HS-5 (cell line): Measurements from ENCODE around the gene AIG1.
A peak's percentile ranks its signal among the peaks of the same experiment; 100 is the strongest.
"Not testable (repeated sequence)": the region's sequence is repeated elsewhere in the genome, so short reads cannot be mapped to it uniquely, and the experiment has no call there.

Source experiments
- DNase-seq: peaks from one replicate; pipeline ENCODE4 v3.0.0-alpha.2; 2012; ENCODE audit warnings: low read depth

Gene AIG1

DNA sequence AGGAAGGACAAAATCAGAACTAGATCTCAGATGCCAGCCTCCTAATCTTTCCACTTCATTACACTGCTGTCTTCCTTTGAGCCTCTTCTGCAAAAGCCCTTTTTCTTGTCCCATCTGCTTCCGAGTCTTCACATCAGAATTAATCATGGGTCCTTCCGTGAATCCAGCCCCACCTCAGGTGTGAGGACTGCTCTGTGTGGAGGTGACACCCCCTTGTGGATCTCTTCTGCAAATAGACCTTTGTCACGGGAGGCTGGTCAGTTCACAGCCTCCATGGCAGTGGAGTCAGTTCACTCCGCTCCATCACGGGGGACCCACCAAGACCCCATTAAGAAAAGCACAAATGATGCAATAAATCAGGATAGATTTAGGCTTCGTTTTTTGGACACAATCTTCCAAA is 218.7 kb downstream of the AIG1 start:
- DNase-seq = no peak

DNA sequence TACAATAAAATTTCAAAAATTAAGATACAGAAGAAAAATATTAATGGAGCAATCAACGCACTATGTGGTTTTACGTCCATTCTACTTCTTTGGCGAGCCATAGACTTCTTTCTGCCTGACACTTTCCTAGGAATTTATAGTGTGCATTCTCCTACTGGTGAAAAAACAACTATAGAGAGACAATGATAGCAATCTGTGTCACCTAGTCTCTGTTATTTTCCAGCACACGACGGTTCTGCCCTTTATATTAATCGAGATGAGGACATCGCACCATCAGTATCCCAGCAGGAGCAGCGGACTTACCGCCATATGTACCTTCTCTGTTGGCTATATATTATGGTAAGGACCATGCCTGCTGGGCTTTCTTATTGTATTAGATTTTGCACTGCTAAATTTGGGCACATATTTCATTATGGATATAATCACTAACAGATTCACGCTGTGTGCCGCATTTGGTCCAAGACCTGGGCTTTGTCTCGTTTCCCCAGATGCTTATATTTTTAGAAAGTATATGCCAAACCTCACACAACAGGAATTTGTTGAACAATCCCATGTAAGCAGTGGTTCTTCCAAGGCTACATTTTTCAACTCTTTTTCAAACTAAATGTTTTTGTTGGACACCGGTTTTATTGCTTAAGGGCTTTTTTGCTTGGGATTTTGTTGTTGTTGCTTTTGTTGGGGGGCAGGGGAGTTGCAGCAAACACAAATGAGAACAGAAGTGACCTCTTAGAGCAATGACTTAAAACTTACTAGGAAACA is 223.4 kb downstream of the AIG1 start:
- DNase-seq = no peak

DNA sequence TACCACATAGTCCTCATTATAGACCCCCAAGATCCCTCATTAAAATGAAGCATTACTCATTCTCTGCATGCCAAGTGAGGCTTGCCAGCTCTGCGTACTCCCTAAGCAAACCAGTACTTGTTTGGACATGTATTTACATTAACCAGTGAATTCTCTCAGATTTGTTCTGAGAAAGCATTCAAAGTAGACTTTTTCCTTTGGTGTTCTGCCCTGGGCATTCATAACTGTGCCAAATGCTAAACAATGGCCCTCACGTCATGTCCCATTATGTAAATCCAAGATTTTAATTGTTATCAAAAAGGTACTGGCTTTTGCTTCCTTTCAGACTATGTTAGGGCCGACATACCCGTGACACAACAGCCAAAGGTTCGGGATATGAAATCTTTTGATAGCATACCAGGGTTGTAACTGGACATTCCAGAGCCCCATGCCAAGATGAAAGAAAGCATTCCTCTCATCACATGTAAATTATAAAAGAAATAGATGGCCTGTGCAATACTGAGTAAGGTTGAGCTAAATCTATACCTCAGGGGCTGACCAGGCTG is 225.6 kb downstream of the AIG1 start:
- no peak for DNase-seq

DNA sequence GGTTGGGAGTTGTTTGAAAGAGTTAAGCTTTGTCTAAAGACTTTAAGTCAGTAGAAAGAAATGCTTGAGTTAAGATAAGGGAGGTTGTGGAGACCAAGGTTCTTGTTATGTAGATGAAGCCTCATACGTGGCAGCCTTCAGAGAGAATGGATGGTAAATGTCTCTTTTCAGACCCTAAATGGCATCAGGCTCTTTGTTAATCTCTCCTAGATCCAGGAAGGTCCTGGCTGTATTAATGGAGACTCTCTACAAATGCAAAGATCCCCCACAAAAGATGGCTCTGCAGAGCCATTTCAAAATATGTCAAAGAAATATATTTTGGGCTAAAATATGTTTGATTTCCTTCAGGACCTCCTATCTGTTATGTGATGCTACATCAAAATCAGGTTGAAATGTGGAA is 228.2 kb downstream of the AIG1 start:
- no peak for DNase-seq

DNA sequence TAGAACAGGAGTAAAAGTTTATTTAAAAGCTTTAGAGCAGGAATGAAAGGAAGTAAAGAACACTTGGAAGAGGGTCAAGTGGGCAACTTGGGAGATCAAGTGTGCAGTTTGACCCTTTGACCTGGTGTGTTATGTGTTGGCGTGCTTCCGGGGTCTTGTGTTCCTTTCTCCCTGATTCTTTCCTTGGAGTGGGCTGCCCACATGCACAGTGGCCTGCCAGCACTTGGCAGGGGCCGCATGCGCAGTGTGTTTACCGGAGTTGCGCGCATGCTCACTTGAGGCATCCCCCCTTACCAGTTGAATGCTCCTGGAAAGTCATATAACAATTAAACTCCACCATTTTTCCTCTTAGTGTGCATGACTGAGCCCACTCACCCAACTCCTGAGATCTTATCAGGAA is 229.5 kb downstream of the AIG1 start:
- DNase-seq = no peak

DNA sequence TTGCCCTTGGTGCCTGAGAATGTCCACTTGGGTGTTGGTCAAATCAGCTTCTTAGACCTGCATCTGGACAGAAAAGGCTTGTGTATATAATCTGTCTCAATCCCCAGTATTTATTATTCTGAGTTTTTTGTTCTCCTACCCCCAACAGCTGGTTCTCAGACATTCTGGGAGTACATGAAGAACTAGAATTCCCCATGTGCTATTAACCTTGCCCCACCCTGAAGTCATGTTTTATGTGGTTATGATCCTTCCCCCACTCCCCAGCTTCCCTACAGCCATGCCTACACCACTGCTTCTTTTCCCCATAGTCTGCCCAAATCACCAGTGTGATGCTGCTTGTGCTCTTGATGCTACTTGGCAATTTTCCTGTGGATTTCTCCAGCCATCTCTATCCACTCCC is 232.8 kb downstream of the AIG1 start:
- DNase-seq = no peak

DNA sequence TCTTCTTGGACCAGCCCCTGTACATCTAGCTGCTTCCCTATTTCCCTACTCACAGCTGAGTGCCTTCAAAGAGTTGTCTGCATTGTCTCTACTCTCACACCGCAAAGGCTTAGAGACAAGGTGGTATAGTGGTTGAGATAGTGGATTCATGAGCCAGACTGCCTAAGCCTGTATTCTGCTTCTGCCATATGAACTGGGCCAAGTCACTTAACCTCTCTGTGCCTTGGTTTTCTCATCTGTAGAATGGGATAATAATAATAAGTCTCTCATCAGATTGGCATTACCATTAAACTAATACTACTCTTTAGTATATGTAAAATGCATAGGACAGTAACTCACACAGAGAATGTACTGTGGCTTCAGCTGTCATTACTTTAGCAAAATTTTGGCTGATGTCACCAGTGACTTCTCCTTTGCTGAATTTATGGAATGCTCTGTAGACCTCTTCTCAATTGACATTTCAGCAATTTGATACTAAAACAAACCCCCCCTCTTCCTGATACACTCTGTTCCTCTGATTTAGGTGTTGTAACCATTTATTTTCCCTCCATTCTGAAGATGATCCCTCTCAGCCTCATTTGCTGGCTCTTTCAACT is 233.7 kb downstream of the AIG1 start:
- DNase-seq = no peak

DNA sequence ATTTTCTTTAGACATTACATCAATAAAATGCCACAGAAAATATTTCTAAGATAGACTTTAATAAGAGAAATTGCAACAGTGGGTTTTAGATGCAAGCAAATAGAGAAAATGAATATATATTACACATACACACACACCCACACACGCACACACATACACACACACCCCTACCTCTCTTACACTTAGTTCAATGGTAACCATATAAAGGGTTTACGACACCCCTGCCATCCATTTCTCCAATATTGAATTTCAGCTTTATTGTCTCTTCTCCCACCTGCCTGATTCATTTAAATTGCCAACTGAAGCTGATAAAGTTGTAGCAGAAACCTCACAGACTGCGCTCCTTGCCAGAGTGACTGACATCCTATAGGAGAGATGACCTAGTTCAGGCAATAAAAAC is 235.2 kb downstream of the AIG1 start:
- no peak for DNase-seq

DNA sequence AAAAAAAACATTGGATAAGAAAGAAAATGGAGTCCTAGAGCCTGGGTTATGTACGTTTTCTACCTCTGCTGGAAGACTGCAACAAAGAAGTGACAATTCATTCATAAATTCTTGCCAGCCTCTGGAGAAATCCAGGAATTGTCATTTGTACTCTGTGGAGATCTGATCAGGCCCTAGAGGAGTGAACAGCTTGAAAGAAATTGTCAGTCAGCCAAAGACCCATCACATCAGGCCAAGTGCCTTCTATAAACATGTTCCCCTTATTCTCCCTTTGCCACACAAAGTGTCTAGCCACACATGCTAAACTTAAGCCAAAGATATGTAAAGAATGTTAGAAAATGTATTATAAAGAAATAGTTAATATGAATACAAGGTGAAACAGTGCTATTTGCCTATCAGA is 237.4 kb downstream of the AIG1 start:
- DNase-seq = no peak

DNA sequence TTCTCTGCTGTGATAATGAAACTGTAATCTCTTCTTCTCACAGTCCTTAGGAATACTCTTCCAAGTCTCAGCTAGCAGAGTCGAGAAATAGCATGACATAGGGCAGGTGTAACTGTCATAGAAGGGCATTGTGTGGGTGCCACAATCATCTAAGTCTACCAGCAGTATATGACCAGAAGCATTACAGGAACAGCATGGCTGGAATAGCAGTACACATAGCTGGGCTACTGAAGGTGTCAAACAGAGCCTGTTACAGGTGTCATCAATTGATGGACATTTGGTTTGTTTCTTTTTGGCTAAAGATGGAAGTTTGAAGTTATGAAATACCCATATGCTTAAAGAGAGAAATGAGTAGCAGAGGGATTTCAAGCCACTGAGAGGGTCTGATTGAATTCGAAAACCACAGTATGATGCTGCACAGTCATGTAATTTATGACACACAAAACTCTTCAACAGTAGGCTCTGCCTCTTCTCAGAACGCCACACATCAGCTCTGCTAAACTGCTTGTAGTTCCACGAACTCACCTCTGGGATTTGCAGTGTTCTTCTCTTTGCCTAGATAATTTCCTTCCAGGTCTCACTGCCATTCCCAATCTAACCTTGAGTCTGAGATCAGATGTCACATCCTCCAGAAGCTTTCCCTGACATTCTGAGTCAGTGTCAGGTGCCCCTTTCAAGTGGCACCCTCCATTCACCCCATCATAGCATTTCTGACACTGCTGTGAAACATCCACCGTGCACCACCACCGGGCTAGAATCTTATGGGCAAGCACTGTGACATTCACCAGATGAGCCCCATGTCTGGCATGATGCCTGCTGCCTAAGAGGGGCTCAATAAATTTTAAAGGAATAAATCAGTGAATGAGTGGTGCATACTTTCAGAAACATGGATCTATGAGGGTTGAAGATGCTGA is 238.8 kb downstream of the AIG1 start:
- DNase-seq = no peak

DNA sequence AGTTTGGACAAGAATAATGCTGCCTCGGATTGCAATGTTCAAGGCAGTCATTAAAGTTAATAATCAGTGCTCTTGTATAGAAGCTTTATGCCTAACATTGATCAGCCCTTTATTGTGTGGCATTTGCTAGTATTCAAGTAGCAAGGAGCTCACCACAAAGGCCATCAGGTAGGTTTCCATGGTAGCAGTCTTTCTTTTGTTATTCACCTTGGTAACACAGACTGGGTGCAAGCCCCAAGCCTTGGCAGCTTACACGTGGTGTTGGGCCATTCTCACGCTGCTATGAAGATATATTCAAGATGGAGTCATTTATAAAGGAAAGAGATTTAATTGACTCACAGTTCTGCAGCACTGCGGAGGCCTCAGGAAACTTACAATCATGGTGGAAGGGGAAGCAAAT is 240.5 kb downstream of the AIG1 start:
- no peak for DNase-seq

DNA sequence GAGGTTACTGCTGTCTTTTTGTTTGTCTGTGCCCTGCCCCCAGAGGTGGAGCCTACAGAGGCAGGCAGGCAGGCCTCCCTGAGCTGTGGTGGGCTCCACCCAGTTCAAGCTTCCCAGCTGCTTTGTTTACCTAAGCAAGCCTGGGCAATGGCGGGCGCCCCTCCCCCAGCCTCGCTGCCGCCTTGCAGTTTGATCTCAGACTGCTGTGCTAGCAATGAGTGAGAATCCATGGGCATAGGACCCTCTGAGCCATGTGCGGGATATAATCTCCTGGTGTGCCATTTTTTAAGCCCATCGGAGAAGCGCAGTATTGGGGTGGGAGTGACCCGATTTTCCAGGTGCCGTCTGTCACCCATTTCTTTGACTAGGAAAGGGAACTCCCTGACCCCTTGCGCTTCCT is 247.1 kb downstream of the AIG1 start:
- DNase-seq = not testable (repeated sequence)

DNA sequence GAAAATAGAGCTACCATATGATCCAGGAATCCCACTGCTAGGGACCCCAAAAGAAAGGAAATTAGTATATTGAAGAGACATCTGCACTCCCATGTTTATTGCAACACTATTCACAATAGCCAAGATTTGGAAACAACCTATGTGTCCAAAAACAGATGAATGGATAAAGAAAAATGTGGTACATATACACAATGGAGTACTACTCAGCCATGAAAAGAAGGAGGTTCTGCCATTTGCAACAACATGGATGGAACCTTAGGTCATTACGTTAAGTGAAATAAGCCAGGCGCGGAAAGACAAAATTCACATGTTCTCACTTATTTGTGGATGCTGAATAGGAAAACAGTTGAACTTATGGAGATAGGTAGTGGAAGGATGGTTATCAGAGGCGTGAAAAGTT is 252.5 kb downstream of the AIG1 start:
- no peak for DNase-seq

DNA sequence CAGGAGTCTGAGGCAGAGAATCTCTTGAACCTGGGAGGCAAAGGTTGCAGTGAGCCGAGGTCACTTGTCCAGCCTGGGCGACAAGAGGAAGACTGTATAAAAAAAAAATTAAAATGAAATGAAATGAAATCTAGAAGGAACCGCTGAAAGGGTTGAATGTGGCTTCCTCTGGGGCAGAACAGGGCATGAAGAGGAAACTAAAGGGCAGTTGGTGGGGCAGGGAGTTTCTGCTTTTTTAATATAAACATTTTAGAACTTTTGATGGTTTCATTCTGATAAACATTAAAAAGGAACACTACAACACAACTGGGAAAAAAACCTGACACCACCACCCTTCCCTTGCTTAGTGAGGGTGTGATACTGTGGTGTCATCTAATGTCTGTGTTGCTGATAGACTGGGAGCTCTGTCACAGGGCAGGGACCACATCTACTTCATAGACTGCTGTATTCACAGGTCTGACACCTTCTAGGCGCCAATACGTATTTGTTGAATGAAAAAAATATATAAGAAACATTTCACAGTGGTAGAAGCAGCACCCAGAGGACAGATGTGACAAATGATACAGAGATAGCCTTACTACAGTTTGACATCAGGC is 260.9 kb downstream of the AIG1 start:
- no peak for DNase-seq

DNA sequence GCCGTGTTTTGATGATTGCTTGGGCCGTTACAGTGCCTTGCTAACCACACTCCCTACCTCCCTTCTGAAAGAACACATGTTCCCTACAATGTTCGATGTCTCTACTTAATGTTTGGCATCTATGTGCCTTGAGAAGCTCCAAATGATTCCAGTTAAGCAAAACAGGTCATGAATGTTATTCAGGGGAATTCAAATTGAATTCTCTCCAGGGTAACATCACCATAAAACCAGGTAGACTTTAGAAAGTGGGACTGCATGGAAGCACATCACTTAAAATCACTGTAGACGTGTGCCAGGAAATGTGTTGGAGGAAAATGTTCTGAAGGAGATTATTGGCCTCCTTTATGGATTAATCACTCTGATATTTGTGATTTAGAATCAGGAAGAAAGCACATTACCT is 261.7 kb downstream of the AIG1 start:
- no peak for DNase-seq

DNA sequence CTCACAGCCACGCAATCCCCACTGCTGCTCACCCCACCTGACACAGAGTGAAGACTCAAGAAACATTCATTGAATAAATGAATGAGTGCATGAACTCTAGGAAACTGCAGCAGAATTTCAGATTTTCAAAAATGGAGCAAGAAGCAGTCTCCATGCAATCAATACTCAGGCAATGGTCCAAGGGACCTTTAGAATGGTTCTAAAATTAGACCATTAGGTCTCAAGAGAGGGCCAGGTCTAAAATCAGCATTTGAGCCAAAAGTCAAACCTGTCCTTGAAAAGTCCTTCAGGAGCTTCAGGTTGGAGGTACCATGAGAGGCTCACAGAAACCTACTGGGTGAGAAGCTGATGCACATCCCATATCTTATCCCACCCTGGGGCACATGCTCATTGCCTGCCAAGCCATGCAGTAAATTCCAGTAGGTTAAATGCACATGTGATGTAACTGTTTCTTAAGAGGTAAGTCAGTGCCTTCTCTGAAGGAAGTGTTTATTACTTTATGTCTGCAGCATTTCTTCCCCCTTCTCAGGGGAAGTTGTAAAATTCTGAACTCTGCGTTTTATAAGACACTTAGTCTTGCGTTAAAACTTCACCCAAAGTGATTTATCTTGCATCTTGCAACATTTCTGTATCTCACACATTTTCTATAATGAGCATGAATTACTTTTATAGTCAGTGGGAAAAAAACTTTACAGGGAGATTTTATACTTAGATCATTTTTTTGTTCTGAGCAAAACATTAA is 263.2 kb downstream of the AIG1 start:
- DNase-seq = no peak

DNA sequence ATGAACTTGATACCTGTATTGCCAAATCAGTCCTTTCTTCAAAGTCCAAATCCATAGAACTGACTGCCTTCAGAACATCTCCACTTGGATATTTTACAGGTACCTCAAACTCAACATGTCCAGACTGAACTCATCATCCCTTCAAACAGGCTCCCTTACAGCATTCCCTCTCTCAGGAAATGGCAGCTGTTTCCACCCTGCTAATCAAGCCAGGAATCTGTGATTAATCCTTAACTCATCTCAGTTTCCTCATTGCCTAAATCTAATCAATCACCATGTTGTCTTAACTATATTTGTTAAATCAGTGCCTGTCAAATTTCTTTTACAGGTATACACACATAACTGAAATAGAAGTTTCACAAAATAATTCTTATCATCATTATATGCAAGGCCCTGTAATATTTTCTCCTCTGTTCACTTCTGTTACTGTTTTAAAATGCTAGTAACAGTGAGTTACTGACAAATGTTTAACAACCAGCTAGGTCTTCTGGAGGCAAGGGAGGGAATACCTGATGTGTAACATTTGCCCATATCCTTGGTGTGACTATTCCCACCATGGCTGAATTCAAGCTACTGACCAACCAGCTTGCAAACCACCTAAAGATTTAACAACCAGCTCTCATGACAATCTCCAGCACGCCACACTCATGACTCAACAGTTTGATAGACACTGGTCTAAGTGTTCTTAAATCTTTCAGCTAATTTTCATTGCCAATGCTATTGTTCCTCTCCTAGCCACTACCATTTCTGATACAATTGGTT is 264.9 kb downstream of the AIG1 start:
- peak; percentile 57 for DNase-seq

DNA sequence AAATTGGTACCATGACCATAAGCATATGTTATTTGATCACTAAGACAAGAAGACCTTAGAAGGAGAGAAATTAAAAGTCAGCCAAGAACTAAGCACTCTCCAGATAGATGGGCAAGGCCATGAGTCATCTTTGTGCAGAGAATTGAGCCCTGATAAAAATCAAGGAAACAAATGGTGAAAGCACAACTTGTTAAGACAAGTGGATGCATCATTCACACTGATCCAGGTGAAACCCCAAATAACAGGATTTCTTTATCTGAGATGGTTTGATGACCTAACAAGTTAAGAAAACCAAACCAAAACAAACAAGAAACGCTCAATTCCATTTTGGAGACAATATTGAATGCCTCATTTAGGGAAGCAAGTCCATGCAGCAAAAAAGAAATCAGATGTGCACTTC is 268.2 kb downstream of the AIG1 start:
- DNase-seq = no peak

DNA sequence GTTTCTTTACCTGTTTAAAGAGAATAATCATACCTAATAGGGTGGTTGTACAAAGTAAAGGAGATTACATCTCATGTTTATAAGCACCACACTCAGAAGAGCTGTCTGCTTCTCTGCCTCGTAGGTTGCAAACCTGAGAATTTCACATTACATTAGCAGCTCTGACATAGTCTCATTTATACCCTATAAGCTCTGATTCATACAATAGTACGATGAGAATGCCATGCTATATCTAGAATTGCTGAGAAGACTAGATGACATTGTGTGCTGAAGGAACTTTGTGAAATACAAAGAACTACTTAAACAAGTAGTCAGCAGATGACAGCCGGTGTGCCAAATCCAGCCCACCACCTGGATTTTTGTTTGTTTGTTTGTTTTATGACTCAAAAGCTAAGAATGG is 268.6 kb downstream of the AIG1 start:
- DNase-seq = no peak

DNA sequence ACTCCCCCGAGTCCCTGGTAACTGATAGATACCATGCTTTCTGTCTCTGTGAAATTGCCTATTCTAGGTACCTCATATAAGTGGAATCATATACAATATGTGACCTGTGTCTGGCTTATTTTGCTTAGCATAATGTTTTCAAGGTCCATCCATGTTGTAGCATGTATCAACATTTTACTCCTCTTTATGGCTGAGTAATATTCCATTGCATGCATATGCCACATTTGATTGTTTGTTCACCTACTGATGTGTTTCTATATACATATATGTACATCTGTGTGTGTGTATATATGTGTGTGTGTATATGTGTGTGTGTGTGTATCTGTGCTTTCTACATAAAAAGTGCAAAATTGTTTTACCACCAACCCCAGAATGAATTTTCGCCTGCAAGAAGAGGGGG is 270.7 kb downstream of the AIG1 start:
- DNase-seq = no peak
